ENCODE data around the gene TEKTIP1.
"Not testable (repeated sequence)": the region's sequence is repeated elsewhere in the genome, so short reads cannot be mapped to it uniquely, and the experiment has no call there.

The TEKTIP1 gene

GRCh38 chr19:3528539-3529211, 10.3 kb upstream of the TEKTIP1 start:
- no peak overlapping the region for H3K27ac ChIP-seq
- POLR2A ChIA-PET (ENCODE audit: low non-redundant PET): no interaction called here
- CTCF ChIA-PET: no interaction called here
- TF ChIP-seq CTCF (conservative IDR thresholded peaks at IDR 0.05; ENCODE audit: low read depth): no peak
- no peak for DNase-seq (ENCODE audit: low spot score)

DNA sequence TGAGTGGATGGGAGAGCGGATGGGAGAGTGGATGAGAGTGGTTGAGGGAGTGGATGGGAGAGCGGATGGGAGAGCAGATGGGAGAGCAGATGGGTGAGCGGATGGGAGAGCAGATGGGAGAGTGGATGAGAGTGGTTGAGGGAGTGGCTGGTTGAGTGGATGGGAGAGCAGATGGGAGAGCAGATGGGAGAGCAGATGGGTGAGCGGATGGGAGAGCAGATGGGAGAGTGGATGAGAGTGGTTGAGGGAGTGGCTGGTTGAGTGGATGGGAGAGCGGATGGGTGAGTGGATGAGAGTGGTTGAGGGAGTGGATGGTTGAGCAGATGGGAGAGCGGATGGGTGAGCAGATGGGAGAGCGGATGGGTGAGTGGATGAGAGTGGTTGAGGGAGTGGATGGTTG, 9.7 kb upstream of the TEKTIP1 start:
- H3K27ac ChIP-seq; DNase-seq (ENCODE audit: low spot score); POLR2A ChIA-PET (ENCODE audit: low non-redundant PET); CTCF ChIA-PET: not testable (repeated sequence)

DNA sequence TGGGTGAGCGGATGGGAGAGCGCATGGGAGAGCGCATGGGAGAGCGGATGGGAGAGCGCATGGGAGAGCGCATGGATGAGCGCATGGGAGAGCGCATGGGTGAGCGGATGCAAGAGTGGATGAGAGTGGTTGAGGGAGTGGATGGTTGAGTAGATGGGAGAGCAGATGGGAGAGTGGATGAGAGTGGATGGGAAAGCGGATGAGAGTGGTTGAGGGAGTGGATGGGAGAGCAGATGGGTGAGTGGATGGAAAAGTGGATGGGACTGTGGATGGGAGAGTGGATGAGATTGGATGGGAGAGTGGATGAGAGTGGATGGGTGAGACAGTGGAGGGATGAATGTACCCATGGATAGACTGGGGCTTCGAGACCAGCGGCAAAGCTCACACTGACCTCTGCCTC, 8.6 kb upstream of the TEKTIP1 start:
- POLR2A ChIA-PET (ENCODE audit: low non-redundant PET): no interaction called here
- no peak for TF ChIP-seq CTCF (conservative IDR thresholded peaks at IDR 0.05; ENCODE audit: low read depth)
- no peak for DNase-seq (ENCODE audit: low spot score)
- H3K27ac ChIP-seq: no peak overlapping the region
- CTCF ChIA-PET: no interaction called here

GRCh38 chr19:3531716-3532115, 7.3 kb upstream of the TEKTIP1 start:
- ChIA-PET CTCF (no interaction called here), POLR2A (ENCODE audit: low non-redundant PET) (no interaction called here)
- no peak for TF ChIP-seq CTCF (conservative IDR thresholded peaks at IDR 0.05; ENCODE audit: low read depth)
- DNase-seq (ENCODE audit: low spot score): no peak
- H3K27ac ChIP-seq: 0 out of 2 replicates have a peak overlapping the region, but pooled peaks have one; percentile 5

DNA sequence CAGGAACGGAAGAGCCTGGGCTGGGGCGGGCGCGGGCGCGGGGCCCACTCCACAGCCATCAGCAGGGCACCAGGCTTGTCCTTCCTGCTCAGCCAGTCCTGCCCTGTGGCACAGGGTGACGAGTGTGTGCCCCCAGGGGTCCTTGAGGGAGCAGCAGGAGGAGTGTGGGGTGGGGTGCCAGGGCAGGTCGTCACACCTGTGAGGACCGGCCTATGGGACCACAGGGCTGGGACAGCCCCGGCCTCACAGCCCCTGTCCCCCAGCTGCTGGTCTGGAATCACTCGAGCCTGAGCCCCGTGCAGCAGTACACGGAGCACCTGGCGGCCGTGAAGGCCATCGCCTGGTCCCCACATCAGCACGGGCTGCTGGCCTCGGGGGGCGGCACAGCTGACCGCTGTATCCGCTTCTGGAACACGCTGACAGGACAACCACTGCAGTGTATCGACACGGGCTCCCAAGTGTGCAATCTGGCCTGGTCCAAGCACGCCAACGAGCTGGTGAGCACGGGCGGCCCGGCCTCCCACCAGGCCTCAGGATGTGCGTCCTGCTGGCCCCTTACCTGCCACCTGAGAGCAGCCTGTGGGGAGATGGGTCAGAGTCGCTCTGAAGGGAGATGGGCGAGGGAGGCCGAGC, 6.7 kb upstream of the TEKTIP1 start:
- H3K27ac ChIP-seq: no peak overlapping the region
- TF ChIP-seq CTCF (conservative IDR thresholded peaks at IDR 0.05; ENCODE audit: low read depth): no peak
- DNase-seq (ENCODE audit: low spot score): no peak
- ChIA-PET CTCF (no interaction called here), POLR2A (ENCODE audit: low non-redundant PET) (no interaction called here)

DNA sequence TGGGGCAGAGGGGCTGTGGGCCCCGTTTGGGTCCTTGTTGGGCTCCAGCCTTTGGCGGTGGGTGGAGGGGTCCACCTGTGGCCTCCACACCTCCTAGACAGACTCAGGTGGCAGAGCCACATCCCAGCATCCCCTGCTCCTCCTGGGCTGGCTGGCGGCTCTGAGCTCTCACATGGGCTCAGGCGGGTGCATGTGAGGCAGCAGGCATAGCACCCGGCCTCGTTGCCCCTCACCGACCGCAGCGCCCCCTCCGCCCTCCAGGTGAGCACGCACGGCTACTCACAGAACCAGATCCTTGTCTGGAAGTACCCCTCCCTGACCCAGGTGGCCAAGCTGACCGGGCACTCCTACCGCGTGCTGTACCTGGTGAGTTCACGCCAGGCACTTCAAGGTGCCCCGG, 5.9 kb upstream of the TEKTIP1 start:
- ChIA-PET POLR2A (ENCODE audit: low non-redundant PET) (no interaction called here), CTCF (no interaction called here)
- no peak overlapping the region; the same call in 1 of the 2 replicates for H3K27ac ChIP-seq
- no peak for DNase-seq (ENCODE audit: low spot score)
- TF ChIP-seq CTCF (conservative IDR thresholded peaks at IDR 0.05; ENCODE audit: low read depth): no peak

- no peak for DNase-seq (ENCODE audit: low spot score)
- ChIA-PET CTCF (no interaction called here), POLR2A (ENCODE audit: low non-redundant PET) (no interaction called here)
- no peak overlapping the region; the same call in 1 of the 2 replicates for H3K27ac ChIP-seq
- TF ChIP-seq CTCF (conservative IDR thresholded peaks at IDR 0.05; ENCODE audit: low read depth): no peak
Measured at GRCh38 chr19:3533563-3534216, 5.3 kb upstream of the TEKTIP1 start.

Data from RWPE1 (cell line).